ENCODE measurements around the gene MBD6. TPM values are rescaled to one million over a fixed set of nuclear protein-coding genes. Genes with fewer than 3 reads are reported as not detected.

The MBD6 gene
- total RNA-seq, 1 experiment from 2014 or later, result 66.8 TPM

DNA sequence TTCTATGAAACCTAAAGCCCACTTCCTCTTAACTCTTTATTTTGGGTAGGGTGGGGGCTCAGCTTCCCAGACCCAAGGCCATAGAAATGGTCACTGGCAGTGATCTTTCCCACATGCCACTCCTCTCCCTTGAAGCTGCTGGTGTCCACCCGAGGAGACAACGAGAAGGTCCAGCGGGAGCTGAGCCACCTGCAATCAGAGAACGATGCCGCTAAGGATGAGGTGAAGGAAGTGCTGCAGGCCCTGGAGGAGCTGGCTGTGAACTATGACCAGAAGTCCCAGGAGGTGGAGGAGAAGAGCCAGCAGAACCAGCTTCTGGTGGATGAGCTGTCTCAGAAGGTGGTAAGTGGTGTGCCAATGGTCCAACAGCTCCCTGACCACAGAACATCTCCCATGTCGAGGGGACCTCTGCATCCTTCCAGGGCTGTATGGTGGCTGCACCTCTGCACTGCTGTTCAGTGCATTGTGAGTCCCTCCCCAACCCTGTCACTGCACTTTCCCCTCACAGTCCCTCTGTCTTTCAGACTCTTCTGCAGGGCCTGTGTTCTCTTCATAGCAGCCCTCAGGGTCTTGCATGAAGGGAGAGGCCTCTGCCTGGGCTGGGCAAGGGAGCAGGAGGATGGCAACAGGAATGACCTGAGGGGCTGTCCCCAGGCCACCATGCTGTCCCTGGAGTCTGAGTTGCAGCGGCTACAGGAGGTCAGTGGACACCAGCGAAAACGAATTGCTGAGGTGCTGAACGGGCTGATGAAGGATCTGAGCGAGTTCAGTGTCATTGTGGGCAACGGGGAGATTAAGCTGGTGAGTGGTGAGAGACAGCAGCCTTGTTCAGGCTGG lies 49.5 kb downstream of the MBD6 start:
- no peak overlapping the region for H2AFZ ChIP-seq (ENCODE audit: low read length)
- H3K27me3 Mint-ChIP-seq (ENCODE audit: low read depth), result no peaks in the 10 kb centered on the region; the same call in 1 of the 2 replicates
- no peak overlapping the region for H3K4me3 Mint-ChIP-seq
- TF ChIP-seq, protein P1, sequence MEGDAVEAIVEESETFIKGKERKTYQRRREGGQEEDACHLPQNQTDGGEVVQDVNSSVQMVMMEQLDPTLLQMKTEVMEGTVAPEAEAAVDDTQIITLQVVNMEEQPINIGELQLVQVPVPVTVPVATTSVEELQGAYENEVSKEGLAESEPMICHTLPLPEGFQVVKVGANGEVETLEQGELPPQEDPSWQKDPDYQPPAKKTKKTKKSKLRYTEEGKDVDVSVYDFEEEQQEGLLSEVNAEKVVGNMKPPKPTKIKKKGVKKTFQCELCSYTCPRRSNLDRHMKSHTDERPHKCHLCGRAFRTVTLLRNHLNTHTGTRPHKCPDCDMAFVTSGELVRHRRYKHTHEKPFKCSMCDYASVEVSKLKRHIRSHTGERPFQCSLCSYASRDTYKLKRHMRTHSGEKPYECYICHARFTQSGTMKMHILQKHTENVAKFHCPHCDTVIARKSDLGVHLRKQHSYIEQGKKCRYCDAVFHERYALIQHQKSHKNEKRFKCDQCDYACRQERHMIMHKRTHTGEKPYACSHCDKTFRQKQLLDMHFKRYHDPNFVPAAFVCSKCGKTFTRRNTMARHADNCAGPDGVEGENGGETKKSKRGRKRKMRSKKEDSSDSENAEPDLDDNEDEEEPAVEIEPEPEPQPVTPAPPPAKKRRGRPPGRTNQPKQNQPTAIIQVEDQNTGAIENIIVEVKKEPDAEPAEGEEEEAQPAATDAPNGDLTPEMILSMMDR (conservative IDR thresholded peaks at IDR 0.05), result no peak
- H2BK20ac ChIP-seq (ENCODE audit: low read depth, low read length, poor library complexity, severe bottlenecking), result no peak overlapping the region
- no peak overlapping the region for H2BK120ac ChIP-seq (ENCODE audit: low read depth, low read length, poor library complexity, severe bottlenecking)
- H2AK5ac ChIP-seq (ENCODE audit: insufficient read length, low read length), result no peak overlapping the region
- no peak overlapping the region for H3K18ac ChIP-seq (ENCODE audit: insufficient read length, low read depth, low read length)
- no peak overlapping the region for H3K4me2 ChIP-seq (ENCODE audit: insufficient read depth, insufficient read length, low read length)
- no peaks in the 10 kb centered on the region for H3K4me1 Mint-ChIP-seq
- no peak overlapping the region for H3T11ph ChIP-seq (ENCODE audit: low read length)
- no peak overlapping the region for H3K23ac ChIP-seq (ENCODE audit: insufficient read length, low read depth, low read length)
- no peak overlapping the region for H2BK5ac ChIP-seq (ENCODE audit: insufficient read length, low read length)
- no peak overlapping the region for H3K4ac ChIP-seq (ENCODE audit: low read depth, low read length)
- H3K9ac ChIP-seq (ENCODE audit: extremely low read depth, insufficient read length, low read length), result no peak overlapping the region
- no peaks in the 10 kb centered on the region for H3K9me3 Mint-ChIP-seq
- peaks cover 48 to 78% (median 74%) of the 10 kb centered on the region in 3 experiments for H3K36me3 Mint-ChIP-seq (ENCODE audit: insufficient read depth in 1 of 3, low read depth in 3 of 3)
- no peaks in the 10 kb centered on the region for H3K79me1 ChIP-seq (ENCODE audit: insufficient read depth, low read depth, low read length, poor library complexity, severe bottlenecking)
- DNase-seq, result no peak
- no peaks in the 10 kb centered on the region for H3K27me3 ChIP-seq (ENCODE audit: insufficient read depth, low read length)
- H3K23me2 ChIP-seq (ENCODE audit: insufficient read length, low read depth, low read length, poor library complexity, severe bottlenecking), result peaks cover under 1% of the 10 kb centered on the region
- WGBS (ENCODE audit: extremely low coverage, insufficient read length, low lambda C conversion rate), result no CpG with 5 or more reads among the region's 12 CpGs
- H3K79me2 ChIP-seq (ENCODE audit: insufficient read depth, low read length), result 0 out of 2 replicates have a peak, but pooled peaks cover 2% of the 10 kb centered on the region
- no peak overlapping the region for H2BK12ac ChIP-seq (ENCODE audit: insufficient read length, low read depth, low read length)
- H4K8ac ChIP-seq (replicated peaks; ENCODE audit: insufficient read length, low read depth, low read length), result no peak overlapping the region
- H4K20me1 ChIP-seq (ENCODE audit: control insufficient read depth, insufficient read depth, insufficient read length), result no peaks in the 10 kb centered on the region
- H3K9me3 ChIP-seq (ENCODE audit: control insufficient read depth, low read depth, low read length), result no peaks in the 10 kb centered on the region
- no peaks in the 10 kb centered on the region for H3K4me1 ChIP-seq (ENCODE audit: insufficient read depth, low read length)
- peak overlapping the region in 1 of 3 experiments; percentile 49; a peak in 2 of 7 replicates for H3K27ac Mint-ChIP-seq
- H4K5ac ChIP-seq (ENCODE audit: insufficient read length, low read depth, low read length), result no peak overlapping the region
- no peak overlapping the region for H3K56ac ChIP-seq (ENCODE audit: insufficient read length, low read depth, low read length)
- H3K27ac ChIP-seq (ENCODE audit: insufficient read length, low read depth, low read length), result no peak overlapping the region
- H2BK15ac ChIP-seq (ENCODE audit: low read depth, low read length), result no peak overlapping the region
- no peak overlapping the region for H3K14ac ChIP-seq (ENCODE audit: insufficient read depth, low read length)
- H4K91ac ChIP-seq (ENCODE audit: insufficient read length, low read depth, low read length), result no peak overlapping the region

All from H9 (cell line).